Colon (tissue), 2 donors: Measurements from ENCODE around the gene FGA.

ENCODE experiments used
- FAIRE-seq: peaks from 2 replicates; lab custom pipeline; 2012; peaks lifted over from hg19 to GRCh38; lab: Jason Lieb, UNC
- donor health status: control.
- donor health status: control.

The FGA gene

GRCh38 chr4:154578919-154579318 is 11.6 kb downstream of the FGA start:
- no peak for FAIRE-seq

- FAIRE-seq, result no peak
Observed at GRCh38 chr4:154577324-154577723, 13.2 kb downstream of the FGA start.

GRCh38 chr4:154574311-154574710 is 16.2 kb downstream of the FGA start:
- no peak for FAIRE-seq

GRCh38 chr4:154573190-154573870 is 17.2 kb downstream of the FGA start:
- no peak for FAIRE-seq

- FAIRE-seq, result no peak
Observed at GRCh38 chr4:154569584-154569983, 21.0 kb downstream of the FGA start.

- no peak for FAIRE-seq
Observed at GRCh38 chr4:154569028-154569427, 21.5 kb downstream of the FGA start.

GRCh38 chr4:154566639-154567204 is 23.8 kb downstream of the FGA start:
- FAIRE-seq, result no peak

- FAIRE-seq, result no peak
Observed at GRCh38 chr4:154565704-154566103, 24.8 kb downstream of the FGA start.

GRCh38 chr4:154564311-154564710 is 26.2 kb downstream of the FGA start:
- no peak for FAIRE-seq

- FAIRE-seq, result no peak
Observed at GRCh38 chr4:154562697-154563254, 27.8 kb downstream of the FGA start, which contains the start of gene FGB. Gene FGB, plus strand, starts transcription at chr4:154563011. Its CDS starts 8 bp downstream, at chr4:154563019.

GRCh38 chr4:154560824-154561231 is 29.7 kb downstream of the FGA start:
- no peak for FAIRE-seq

GRCh38 chr4:154560419-154560801 is 30.1 kb downstream of the FGA start:
- no peak for FAIRE-seq

- FAIRE-seq, result no peak
Observed at GRCh38 chr4:154559494-154560418, 30.8 kb downstream of the FGA start.

- FAIRE-seq, result no peak
Observed at GRCh38 chr4:154559141-154559493, 31.4 kb downstream of the FGA start.

GRCh38 chr4:154551872-154552686 is 38.5 kb downstream of the FGA start:
- peak; percentile 85 for FAIRE-seq

GRCh38 chr4:154549894-154550790 is 40.4 kb downstream of the FGA start, which contains the start of gene PLRG1:
Gene PLRG1, minus strand, starts transcription at chr4:154550400. Its CDS starts 92 bp downstream, at chr4:154550308.
- FAIRE-seq, result peak; percentile 5

- no peak for FAIRE-seq
Observed at GRCh38 chr4:154545689-154546088, 44.9 kb downstream of the FGA start.

GRCh38 chr4:154542271-154542879 is 48.2 kb downstream of the FGA start:
- no peak for FAIRE-seq
